HepG2 (cell line): Measurements from ENCODE around the gene CFAP210. TPM values are rescaled to one million over a fixed set of nuclear protein-coding genes. Genes with fewer than 3 reads are reported as not detected.

Experiments used
- CEBPZ ChIP-seq: IDR thresholded peaks from 2 replicates; pipeline ENCODE4 v1.6.1; 2012; ENCODE audit warnings: low read length, improper control_type of control experiment
- DZIP1 ChIP-seq: sonication (generic); formaldehyde crosslinking; IDR thresholded peaks from 2 replicates; pipeline ENCODE4 v1.5.0; 2020; ENCODE audit warnings: mild to moderate bottlenecking, missing genetic modification reagents
- EHMT2 ChIP-seq: fragments of 200-600 bp; sonication (generic); IDR thresholded peaks from 2 replicates; pipeline ENCODE4 v1.7.0; 2017; ENCODE audit warnings: antibody characterized with exemption, low read depth, low read length, borderline replicate concordance
- IKZF4 ChIP-seq: sonication (generic); formaldehyde crosslinking; IDR thresholded peaks from 2 replicates; pipeline ENCODE4 v1.5.1; 2020; ENCODE audit warnings: borderline replicate concordance, mild to moderate bottlenecking, low read depth, missing genetic modification reagents; ENCODE audit errors: not compliant biosample characterization
- MIER3 ChIP-seq: IDR thresholded peaks from 2 replicates; pipeline ENCODE4 v1.6.1; 2016; ENCODE audit warnings: missing compliant biosample characterization, borderline replicate concordance
- MXD1 ChIP-seq: sonication (generic); formaldehyde crosslinking; IDR thresholded peaks from 2 replicates; pipeline ENCODE4 v1.4.0; 2020; ENCODE audit warnings: mild to moderate bottlenecking, missing genetic modification reagents
- NRL ChIP-seq: sonication (generic); formaldehyde crosslinking; IDR thresholded peaks from 2 replicates; pipeline ENCODE4 v1.5.0; 2020; ENCODE audit warnings: missing genetic modification reagents, mild to moderate bottlenecking, moderate library complexity, borderline replicate concordance
- TGIF2 ChIP-seq: IDR thresholded peaks from 2 replicates; pipeline ENCODE4 v1.6.1; 2016; ENCODE audit warnings: control low read depth, missing compliant biosample characterization
- ZBTB8A ChIP-seq: sonication (generic); formaldehyde crosslinking; IDR thresholded peaks from 2 replicates; pipeline ENCODE4 v1.4.0; 2020; ENCODE audit warnings: mild to moderate bottlenecking, low read depth, missing genetic modification reagents, borderline replicate concordance
- ZFP62 ChIP-seq: sonication (generic); formaldehyde crosslinking; IDR thresholded peaks from 2 replicates; pipeline ENCODE4 v1.4.0; 2020; ENCODE audit warnings: missing genetic modification reagents
- ZNF253 ChIP-seq: sonication (generic); formaldehyde crosslinking; IDR thresholded peaks from 2 replicates; pipeline ENCODE4 v1.8.0; 2022; ENCODE audit warnings: mild to moderate bottlenecking, missing genetic modification reagents, borderline replicate concordance
- ZNF282 ChIP-seq: fragments of 450-650 bp; IDR thresholded peaks from 2 replicates; pipeline ENCODE4 v1.6.1; 2018; ENCODE audit not compliant: partially characterized antibody
- ZNF354B ChIP-seq: sonication (generic); formaldehyde crosslinking; IDR thresholded peaks from 2 replicates; pipeline ENCODE4 v1.8.0; 2022; ENCODE audit warnings: mild to moderate bottlenecking, missing genetic modification reagents
- ZNF609 ChIP-seq: sonication (generic); formaldehyde crosslinking; IDR thresholded peaks from 2 replicates; pipeline ENCODE4 v1.4.0; 2020; ENCODE audit warnings: mild to moderate bottlenecking, missing genetic modification reagents, borderline replicate concordance
- polyA plus RNA-seq, 8 experiments: library from polyadenylated mRNA; depleted of rRNA in 3 of 8; stranded (reverse) in 7 of 8; unstranded in 1 of 8; fragments of >200 nt; fragmentation: Illumina TruSeq in 4 of 8; extraction: Trizol in 4 of 8; gene quantifications; 2 replicates each; pipeline versions ENCODE4 v1.2.1 to v1.2.3, GENCODE V29; 2011 to 2016; ENCODE audit warnings: low read depth in 4 of 8, missing spikeins in 1 of 8, mixed read lengths in 1 of 8; ENCODE audit not compliant: insufficient read depth in 1 of 8
- total RNA-seq, 5 experiments: library from RNA; depleted of rRNA; stranded (reverse); fragments of >200 nt; fragmentation: Illumina TruSeq; extraction: Trizol; gene quantifications; 2 replicates each; pipeline ENCODE4 v1.2.3, GENCODE V29; 2016; ENCODE audit warnings: low read depth in 1 of 5

The CFAP210 gene
- total and polyA plus RNA-seq, 2 of the 13 experiments (the other 11 are each of a cell fraction or from before 2014, with no cell fraction given) = 0.18 TPM; not detected in 1

GRCh38 chr2:169715379-169716237, 21.4 kb upstream of the CFAP210 start (continued):
- TF ChIP-seq MXD1 (CRISPR knock-in tag) (no peak), CEBPZ (no peak), EHMT2 (no peak), ZBTB8A (peak; percentile 74; the same call in 1 of the 2 replicates), ZNF354B (no peak), IKZF4 (CRISPR knock-in tag) (no peak), ZNF282 (no peak), ZNF609 (CRISPR knock-in tag) (peak; percentile 89), MIER3 (CRISPR knock-in tag) (no peak), TGIF2 (CRISPR knock-in tag) (no peak), ZFP62 (CRISPR knock-in tag) (no peak), DZIP1 (CRISPR knock-in tag) (no peak), ZNF253 (CRISPR knock-in tag) (no peak), NRL (CRISPR knock-in tag) (no peak)
